CD4-positive, alpha-beta T cell treated with Interleukin-15 for 1 hour (primary cell): Measurements from ENCODE around the gene ST6GALNAC4.
A peak's percentile ranks its signal among the peaks of the same experiment; 100 is the strongest.

Experiments
- DNase-seq: peaks from one replicate; pipeline ENCODE4 v3.0.0-alpha.2; 2020

ST6GALNAC4 gene

GRCh38 chr9:127916720-127917581, at the start of gene ST6GALNAC4:
TSS of gene ST6GALNAC4 (minus strand) at chr9:127917041. CDS start at chr9:127916419, 622 bp downstream.
- peak; percentile 95 for DNase-seq

GRCh38 chr9:127965953-127966352, 49.1 kb upstream of the ST6GALNAC4 start:
- no peak for DNase-seq

GRCh38 chr9:127963359-127964064, 46.7 kb upstream of the ST6GALNAC4 start:
- DNase-seq, result no peak

GRCh38 chr9:127963041-127963358, 46.2 kb upstream of the ST6GALNAC4 start:
- DNase-seq, result no peak

- DNase-seq, result no peak
Observed at GRCh38 chr9:127962278-127962677, 45.4 kb upstream of the ST6GALNAC4 start.

- DNase-seq, result no peak
Observed at GRCh38 chr9:127961613-127962155, 44.8 kb upstream of the ST6GALNAC4 start.

GRCh38 chr9:127961155-127961490, 44.3 kb upstream of the ST6GALNAC4 start:
- DNase-seq, result no peak

- DNase-seq, result no peak
Observed at GRCh38 chr9:127960410-127961154, 43.7 kb upstream of the ST6GALNAC4 start.

GRCh38 chr9:127959841-127960409, 43.1 kb upstream of the ST6GALNAC4 start:
- DNase-seq, result no peak

- no peak for DNase-seq
Observed at GRCh38 chr9:127959398-127959797, 42.6 kb upstream of the ST6GALNAC4 start.

GRCh38 chr9:127958728-127959127, 41.9 kb upstream of the ST6GALNAC4 start:
- DNase-seq, result no peak

GRCh38 chr9:127955294-127956015, 38.6 kb upstream of the ST6GALNAC4 start:
- DNase-seq, result peak; percentile 74

GRCh38 chr9:127954831-127955293, 38.0 kb upstream of the ST6GALNAC4 start:
- DNase-seq, result no peak

- no peak for DNase-seq
Observed at GRCh38 chr9:127953768-127954505, 37.1 kb upstream of the ST6GALNAC4 start.

GRCh38 chr9:127953154-127953553, 36.3 kb upstream of the ST6GALNAC4 start:
- DNase-seq, result no peak

- no peak for DNase-seq
Observed at GRCh38 chr9:127950513-127951289, 33.9 kb upstream of the ST6GALNAC4 start.

- no peak for DNase-seq
Observed at GRCh38 chr9:127949827-127950512, 33.1 kb upstream of the ST6GALNAC4 start.

- no peak for DNase-seq
Observed at GRCh38 chr9:127947841-127948710, 31.2 kb upstream of the ST6GALNAC4 start.

GRCh38 chr9:127946728-127947127, 29.9 kb upstream of the ST6GALNAC4 start:
- no peak for DNase-seq
